ENCODE results near the gene PCDHGC4.

PCDHGC4 gene

GRCh38 chr5:141513627-141514329 is 28.9 kb downstream of the PCDHGC4 start:
- DNase-seq, result peak; percentile 99

- peak; percentile 99 for DNase-seq
These were observed 29.7 kb downstream of the PCDHGC4 start for GRCh38 chr5:141514330-141515133.

- DNase-seq, result peak; percentile 45
These were observed 30.3 kb downstream of the PCDHGC4 start for GRCh38 chr5:141515141-141515540.

DNA sequence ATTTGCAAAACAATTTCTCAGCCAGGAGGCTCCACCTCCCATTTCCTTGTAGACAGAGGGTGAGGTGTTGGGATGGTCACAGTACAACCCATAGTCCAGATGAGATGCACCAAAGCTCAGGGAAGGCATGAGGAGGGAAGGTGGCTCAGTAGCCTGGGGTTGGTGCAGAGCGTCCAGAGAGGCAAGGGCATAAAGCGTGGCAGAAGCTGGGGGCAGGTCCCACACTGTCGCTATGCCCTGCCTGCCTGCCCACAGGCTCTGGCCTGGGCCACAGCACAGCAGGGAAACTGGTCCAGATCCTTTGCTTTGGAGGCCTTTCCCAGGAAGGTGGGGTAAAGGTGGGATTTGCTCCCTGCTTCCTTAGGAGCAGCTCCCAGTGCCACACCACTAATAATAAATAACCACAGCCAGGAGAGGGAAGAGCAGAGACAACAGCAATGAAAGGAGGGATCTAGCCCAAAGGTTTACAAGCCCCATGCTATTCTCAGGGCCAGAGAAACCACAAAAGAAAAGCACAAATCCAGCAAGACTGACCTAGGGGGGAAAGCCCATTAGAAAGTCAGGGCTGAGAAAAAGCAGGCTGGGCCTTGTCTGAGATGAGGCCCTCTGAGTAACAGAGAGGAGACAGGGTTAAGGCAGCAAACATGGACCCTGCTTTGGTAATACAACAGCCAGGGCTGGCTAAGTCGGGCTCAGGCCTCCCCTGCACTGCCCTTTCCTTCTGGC is 31.3 kb downstream of the PCDHGC4 start:
- DNase-seq, result no peak

DNA sequence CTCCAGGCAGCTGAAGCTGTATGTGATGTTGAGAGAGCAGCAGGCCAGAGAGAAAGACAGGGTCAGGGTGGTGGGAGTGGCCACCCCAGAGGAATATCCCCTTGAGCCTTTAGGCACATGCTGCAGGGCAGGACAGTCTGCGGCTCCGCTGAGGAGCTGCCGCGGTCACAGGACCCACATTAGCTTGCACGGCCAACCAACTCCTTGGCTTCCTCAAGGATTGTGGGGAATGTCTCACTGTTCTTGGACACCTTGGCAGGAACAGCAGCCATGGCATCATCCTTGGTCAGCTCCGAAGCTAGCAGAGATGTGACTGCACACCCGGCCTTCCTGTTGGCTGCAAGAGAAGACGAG is 31.8 kb downstream of the PCDHGC4 start:
- DNase-seq, result no peak

DNA sequence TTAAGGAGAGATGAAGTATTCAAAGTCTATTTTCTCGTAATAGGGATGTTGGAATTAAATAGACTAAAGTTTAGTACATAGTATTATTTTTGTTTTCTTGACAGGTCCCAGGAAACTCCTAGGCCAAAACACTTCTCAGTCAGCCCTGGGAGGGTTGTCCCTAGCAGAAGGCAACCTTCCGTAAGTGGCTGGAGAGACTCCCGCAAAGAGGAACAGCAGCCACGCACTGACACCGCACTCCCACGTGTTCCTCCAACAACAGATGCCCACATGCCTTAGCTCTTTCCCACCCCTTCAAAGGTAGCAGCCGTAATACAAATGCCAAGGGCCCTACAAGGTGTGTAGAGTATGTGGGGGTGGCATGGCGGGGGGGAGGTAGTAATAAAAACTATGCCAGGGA is 32.5 kb downstream of the PCDHGC4 start:
- DNase-seq, result no peak

GRCh38 chr5:141517880-141518617 is 33.2 kb downstream of the PCDHGC4 start:
- DNase-seq, result no peak

DNA sequence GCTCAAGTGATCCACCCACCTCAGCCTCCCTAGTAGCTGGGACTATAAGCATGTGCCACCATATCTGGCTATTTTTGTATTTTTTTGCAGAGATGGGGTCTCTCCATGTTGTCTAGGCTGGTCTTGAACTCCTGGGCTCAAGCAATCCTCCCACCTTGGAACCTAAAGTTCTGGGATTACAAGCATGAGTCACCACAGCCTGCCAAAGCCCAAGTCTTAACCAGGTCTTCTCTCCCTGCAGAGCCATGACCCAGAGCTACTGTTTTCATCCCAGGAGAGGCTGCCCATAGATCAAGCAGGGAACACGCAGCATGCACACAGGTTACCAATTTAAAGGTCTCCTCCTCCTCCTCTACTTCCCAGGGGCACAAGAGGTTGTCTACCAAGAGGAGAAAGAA is 33.8 kb downstream of the PCDHGC4 start:
- DNase-seq, result no peak

DNA sequence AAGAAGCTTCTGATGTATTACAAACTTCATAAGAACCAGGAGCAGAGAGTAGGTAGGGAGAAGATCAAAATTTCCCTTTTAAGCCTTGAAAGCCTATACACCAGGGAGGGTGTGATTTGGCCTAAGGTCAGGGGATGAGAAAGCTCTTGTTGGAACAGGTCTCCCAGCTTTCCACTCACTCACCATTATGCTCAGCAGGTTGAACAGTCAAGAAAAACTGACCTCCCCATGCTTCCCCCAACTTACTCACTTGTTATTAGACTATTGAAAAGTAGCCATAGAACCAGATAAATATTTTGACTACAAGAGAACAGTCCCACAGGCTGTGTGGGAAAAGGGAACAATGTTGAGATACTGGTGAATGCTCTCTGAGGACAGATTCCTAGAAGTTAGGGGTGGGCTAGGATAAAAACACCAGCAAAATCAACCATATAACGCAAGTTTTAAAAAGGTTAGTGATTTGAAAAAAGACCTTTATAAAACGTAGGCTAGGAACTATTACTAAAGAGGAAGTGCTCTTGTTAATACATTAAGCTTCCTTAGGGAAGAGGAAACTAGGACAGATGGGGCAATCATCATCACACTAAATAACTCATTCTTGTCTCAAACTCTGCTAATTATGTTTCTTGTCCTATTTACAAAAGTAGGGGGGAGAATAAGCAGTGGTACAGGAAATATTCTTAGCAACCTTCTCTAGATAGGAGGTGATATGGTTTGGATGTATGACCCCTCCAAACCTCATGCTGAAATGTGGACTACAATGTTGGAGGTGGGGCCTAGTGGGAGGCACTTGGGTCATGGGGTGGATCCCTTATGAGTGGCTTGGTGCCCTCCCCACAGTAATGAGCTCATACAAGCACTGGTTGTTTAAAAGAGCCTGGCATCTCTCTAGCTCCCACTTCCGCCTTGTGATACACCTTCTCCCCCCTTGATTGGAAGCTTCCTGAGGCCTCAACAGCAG is 35.1 kb downstream of the PCDHGC4 start:
- no peak for DNase-seq

- no peak for DNase-seq
These were observed 36.5 kb downstream of the PCDHGC4 start for GRCh38 chr5:141521244-141521781.

DNA sequence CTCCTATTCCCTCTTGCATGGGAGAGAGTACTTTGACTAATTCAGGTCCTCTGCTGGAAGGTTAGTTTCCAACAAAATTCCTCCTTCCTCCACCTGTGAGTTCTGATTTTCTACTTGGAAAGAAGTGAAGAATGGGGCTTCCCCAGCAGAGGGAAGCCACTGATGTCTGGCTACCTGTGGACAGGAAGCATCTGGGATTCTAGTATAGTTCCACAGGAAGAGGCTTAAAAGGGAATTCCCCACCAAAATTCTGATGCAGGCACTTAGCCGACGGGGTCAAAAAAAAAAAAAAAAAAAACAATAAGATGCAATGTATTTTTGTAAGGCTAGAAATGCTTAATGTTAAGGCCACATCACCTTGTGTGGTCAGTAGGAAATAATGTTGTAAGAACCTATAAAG is 37.5 kb downstream of the PCDHGC4 start:
- no peak for DNase-seq

- DNase-seq, result no peak
These were observed 39.2 kb downstream of the PCDHGC4 start for GRCh38 chr5:141523991-141524390.

GRCh38 chr5:141524604-141525597 is 40.1 kb downstream of the PCDHGC4 start:
- DNase-seq, result peak; percentile 94

DNA sequence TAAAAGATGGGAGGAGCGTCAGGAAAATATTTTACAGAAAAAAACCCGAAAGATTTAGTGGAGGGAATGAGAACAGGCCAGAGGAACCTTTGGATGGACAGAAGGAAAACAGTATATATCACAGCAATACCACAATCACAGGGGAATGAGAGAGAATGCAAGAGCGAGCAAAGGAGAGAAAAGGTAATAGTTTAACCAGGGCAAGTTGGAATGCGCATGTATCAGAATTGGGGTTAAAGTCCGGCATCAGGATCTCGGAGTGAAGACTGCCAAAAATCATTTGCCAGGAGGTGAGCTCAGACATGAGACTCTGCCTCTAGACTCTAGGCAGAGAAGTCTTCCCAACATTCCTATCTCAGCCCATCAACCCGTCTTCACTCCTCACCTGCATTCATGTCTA is 40.8 kb downstream of the PCDHGC4 start:
- DNase-seq, result no peak

- DNase-seq, result no peak
These were observed 42.6 kb downstream of the PCDHGC4 start for GRCh38 chr5:141527426-141527825.

- DNase-seq, result no peak
These were observed 43.6 kb downstream of the PCDHGC4 start for GRCh38 chr5:141528291-141528984.

DNA sequence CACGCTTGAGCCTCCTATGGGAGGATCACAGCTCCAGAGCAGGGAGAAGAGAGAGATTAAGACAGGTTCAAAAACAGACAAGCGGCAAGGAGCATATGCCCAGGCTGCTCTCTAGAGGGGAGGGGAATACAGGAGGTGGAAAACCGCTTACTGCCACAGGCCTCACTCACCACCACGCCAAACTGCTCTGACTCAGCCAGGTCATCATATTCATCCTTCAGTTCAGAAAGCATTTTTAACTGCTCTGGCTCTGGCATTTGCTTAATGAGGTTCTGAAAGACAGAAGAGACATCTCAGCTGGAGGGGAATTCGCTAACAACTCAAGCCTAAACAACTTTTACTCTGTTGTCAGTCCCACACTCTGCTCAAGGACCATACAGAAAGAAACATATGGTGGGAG is 44.2 kb downstream of the PCDHGC4 start:
- no peak for DNase-seq

- no peak for DNase-seq
These were observed 45.0 kb downstream of the PCDHGC4 start for GRCh38 chr5:141529873-141530272.

- DNase-seq, result no peak
These were observed 47.9 kb downstream of the PCDHGC4 start for GRCh38 chr5:141532726-141533125.

- no peak for DNase-seq
These were observed 49.1 kb downstream of the PCDHGC4 start for GRCh38 chr5:141533897-141534296.
